HFFc6 (cell line): ENCODE results near the gene ARHGAP22. TPM values are rescaled to one million over a fixed set of nuclear protein-coding genes. Genes with fewer than 3 reads are reported as not detected.

Experiments
- DNase-seq: peaks from one replicate; pipeline ENCODE4 v3.0.0-alpha.2; 2018
- H3K27ac Mint-ChIP-seq: 2 replicates; pipeline ENCODE4 v1.8.0; 2020; ENCODE audit warnings: mild to moderate bottlenecking, mixed read lengths
- H3K27me3 Mint-ChIP-seq: 2 replicates; pipeline ENCODE4 v1.8.0; 2021; ENCODE audit warnings: mild to moderate bottlenecking, moderate library complexity, mixed read lengths; ENCODE audit not compliant: insufficient read depth
- H3K36me3 Mint-ChIP-seq: 2 replicates; pipeline ENCODE4 v1.8.0; 2021; ENCODE audit warnings: low read depth, mixed read lengths
- H3K4me1 Mint-ChIP-seq: 2 replicates; pipeline ENCODE4 v1.8.0; 2020; ENCODE audit warnings: low read depth, mixed read lengths
- H3K4me3 Mint-ChIP-seq: 2 replicates; pipeline ENCODE4 v1.8.0; 2020; ENCODE audit warnings: mild to moderate bottlenecking, moderate library complexity, mixed read lengths
- H3K9me3 Mint-ChIP-seq: 2 replicates; pipeline ENCODE4 v1.8.0; 2020; ENCODE audit warnings: mild to moderate bottlenecking, mixed read lengths
- CTCF ChIP-seq: fragments of 200-600 bp; sonication (generic); IDR thresholded peaks from 2 replicates; pipeline ENCODE4 v1.5.0; 2021; ENCODE audit warnings: antibody characterized with exemption, mild to moderate bottlenecking
- total RNA-seq, 6 experiments: library from RNA; stranded (reverse); fragmentation: NEBNext Ultra II Directional; extraction: Animal tissue kit (Norgen Biotek cat#: 25700); gene quantifications; 2 replicates in 1 of 6; 3 replicates in 5 of 6; pipeline ENCODE4 v1.2.3, GENCODE V29; 2021

Gene ARHGAP22
- total RNA-seq, 6 experiments from 2014 or later, result 74.3 to 117 (median 95.7) TPM

- no peaks in the 10 kb centered on the region for H3K9me3 Mint-ChIP-seq
- H3K27ac Mint-ChIP-seq, result no peak overlapping the region
- TF ChIP-seq CTCF, result no peak
- H3K4me3 Mint-ChIP-seq, result no peak overlapping the region
- peaks cover 13% of the 10 kb centered on the region for H3K27me3 Mint-ChIP-seq
- no peak for DNase-seq
- peaks cover 31% of the 10 kb centered on the region for H3K36me3 Mint-ChIP-seq
- peaks cover 39% of the 10 kb centered on the region for H3K4me1 Mint-ChIP-seq
Measured at GRCh38 chr10:48491392-48492139, 113.3 kb downstream of the ARHGAP22 start.

- H3K27ac Mint-ChIP-seq, result peak overlapping the region; percentile 57
- H3K4me1 Mint-ChIP-seq, result peaks cover 33% of the 10 kb centered on the region
- TF ChIP-seq CTCF, result no peak
- H3K9me3 Mint-ChIP-seq, result no peaks in the 10 kb centered on the region
- no peak overlapping the region; the same call in 1 of the 2 replicates for H3K4me3 Mint-ChIP-seq
- no peak for DNase-seq
- peaks cover 29% of the 10 kb centered on the region for H3K36me3 Mint-ChIP-seq
- H3K27me3 Mint-ChIP-seq, result peaks cover 11% of the 10 kb centered on the region
Measured at GRCh38 chr10:48490946-48491345, 113.9 kb downstream of the ARHGAP22 start.

GRCh38 chr10:48490571-48490940 lies 114.3 kb downstream of the ARHGAP22 start:
- TF ChIP-seq CTCF, result no peak
- DNase-seq, result no peak

GRCh38 chr10:48489099-48489498 lies 115.8 kb downstream of the ARHGAP22 start:
- no peak overlapping the region for H3K27ac Mint-ChIP-seq
- TF ChIP-seq CTCF, result no peak
- H3K9me3 Mint-ChIP-seq, result no peaks in the 10 kb centered on the region
- peaks cover 24% of the 10 kb centered on the region for H3K4me1 Mint-ChIP-seq
- H3K27me3 Mint-ChIP-seq, result peaks cover 8% of the 10 kb centered on the region
- no peak overlapping the region for H3K4me3 Mint-ChIP-seq
- no peak for DNase-seq
- H3K36me3 Mint-ChIP-seq, result peaks cover 29% of the 10 kb centered on the region

More at GRCh38 chr10:48490571-48490940, 114.3 kb downstream of the ARHGAP22 start:
- Mint-ChIP-seq H3K4me1 (peaks cover 29% of the 10 kb centered on the region), H3K4me3 (no peak overlapping the region; the same call in 1 of the 2 replicates), H3K27me3 (peaks cover 11% of the 10 kb centered on the region), H3K36me3 (peaks cover 33% of the 10 kb centered on the region), H3K9me3 (no peaks in the 10 kb centered on the region), H3K27ac (peak overlapping the region; percentile 57)

- peak overlapping the region; percentile 44; the same call in 1 of the 2 replicates for H3K27ac Mint-ChIP-seq
- H3K27me3 Mint-ChIP-seq, result peaks cover 2% of the 10 kb centered on the region
- H3K4me1 Mint-ChIP-seq, result peaks cover 38% of the 10 kb centered on the region
Measured at GRCh38 chr10:48487244-48487643, 117.6 kb downstream of the ARHGAP22 start.

More at GRCh38 chr10:48487244-48487643, 117.6 kb downstream of the ARHGAP22 start:
- no peak for DNase-seq
- H3K36me3 Mint-ChIP-seq, result peaks cover 37% of the 10 kb centered on the region
- TF ChIP-seq CTCF, result no peak
- no peak overlapping the region for H3K4me3 Mint-ChIP-seq
- no peaks in the 10 kb centered on the region for H3K9me3 Mint-ChIP-seq
